Measurements from ENCODE around the gene STXBP4. TPM values are rescaled to one million over a fixed set of nuclear protein-coding genes. Genes with fewer than 3 reads are reported as not detected.

The STXBP4 gene
- total RNA-seq, 3 donors from 2014 or later: 4.6 to 15.4 (median 8.8) TPM

DNA sequence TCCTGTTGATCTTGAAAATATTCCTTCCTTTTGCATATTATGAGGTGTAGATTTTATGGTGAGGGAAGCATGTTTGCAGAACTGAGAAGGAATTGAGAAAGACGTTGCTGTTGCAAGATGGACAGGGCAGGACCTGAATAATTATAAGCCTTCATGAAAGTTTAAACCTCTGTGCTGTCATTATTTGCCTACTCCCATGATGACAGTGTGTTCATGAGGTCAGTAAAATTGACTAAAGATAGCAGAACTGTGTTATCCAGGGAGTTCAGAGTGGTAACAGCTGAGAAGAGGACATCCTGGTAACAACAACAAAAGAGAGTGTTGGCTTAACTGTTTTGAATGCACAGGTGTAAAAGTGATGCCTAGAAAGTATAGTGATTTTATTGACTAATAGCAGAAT, 250.9 kb downstream of the STXBP4 start:
- Histone ChIP-seq H3K4me3 (no peak overlapping the region), H3K9me3 (no peaks in the 10 kb centered on the region), H3K36me3 (ENCODE audit: low read depth) (no peaks in the 10 kb centered on the region), H3K4me1 (ENCODE audit: low read depth) (no peaks in the 10 kb centered on the region)
- ATAC-seq (no peak), DNase-seq (no peak)
- intact Hi-C loops (cut with DNase I, micrococcal nuclease): no loop called here
- TF ChIP-seq CTCF (IDR thresholded peaks at IDR 0.05): no peak

DNA sequence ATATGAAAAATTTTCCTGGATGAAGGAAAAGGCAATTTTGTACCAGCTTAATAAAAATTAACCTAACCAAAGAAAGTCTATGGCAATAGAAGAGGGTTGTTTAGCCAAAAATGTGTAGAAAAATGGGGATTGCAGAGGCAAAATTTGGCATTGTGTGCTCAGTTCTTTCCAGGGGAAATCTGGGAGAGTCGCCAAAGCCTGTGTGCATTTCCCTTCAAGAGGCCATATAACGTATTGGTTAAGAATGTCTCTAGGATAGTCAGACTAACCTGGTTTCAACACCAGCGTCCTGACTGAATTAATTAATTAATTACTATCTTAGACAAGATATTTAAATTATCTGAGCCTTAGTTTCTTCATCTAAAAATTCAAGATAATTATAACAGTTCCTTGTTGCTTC, 251.4 kb downstream of the STXBP4 start:
- intact Hi-C loops (cut with DNase I, micrococcal nuclease): no loop called here
- ATAC-seq: no peak
- no peak for DNase-seq
- Histone ChIP-seq H3K9me3 (no peaks in the 10 kb centered on the region), H3K4me3 (no peak overlapping the region), H3K4me1 (ENCODE audit: low read depth) (no peaks in the 10 kb centered on the region), H3K36me3 (ENCODE audit: low read depth) (no peaks in the 10 kb centered on the region)
- TF ChIP-seq CTCF (IDR thresholded peaks at IDR 0.05): no peak

Other genes starting within 250 kb of the STXBP4 start
- 10 to 100 TPM; 37.3 to 68.7 (median 49.8) TPM for gene TOM1L1, start 67.9 kb upstream of the STXBP4 start, total RNA-seq
- 10 to 100 TPM; 53.2 to 61.4 (median 55.3) TPM for gene COX11, start 111 bp upstream of the STXBP4 start, total RNA-seq

Data from mucosa of descending colon (tissue), 3 donors.